Panc1 (cell line): Measurements from ENCODE around the gene KDM2B.

Source experiments
- POLR2AphosphoS5 ChIP-seq: IDR thresholded peaks from 2 replicates; pipeline ENCODE4 v1.6.1; 2012; ENCODE audit warnings: mild to moderate bottlenecking, low read depth, low read length, moderate library complexity
- TF ChIP-seq, protein P1 (sequence below): fragments of 450-650 bp; IDR thresholded peaks from 2 replicates; pipeline ENCODE4 v1.5.1; 2017; ENCODE audit warnings: mild to moderate bottlenecking
- TF ChIP-seq, protein P2 (sequence below), 2 experiments: IDR thresholded peaks; 2 replicates each; pipeline ENCODE4 v1.6.1; 2011 to 2012; ENCODE audit warnings: low read depth in 2 of 2, control low read depth in 1 of 2, low read length in 1 of 2, mild to moderate bottlenecking in 1 of 2, moderate library complexity in 1 of 2; ENCODE audit not compliant: insufficient read depth in 1 of 2

DNA sequence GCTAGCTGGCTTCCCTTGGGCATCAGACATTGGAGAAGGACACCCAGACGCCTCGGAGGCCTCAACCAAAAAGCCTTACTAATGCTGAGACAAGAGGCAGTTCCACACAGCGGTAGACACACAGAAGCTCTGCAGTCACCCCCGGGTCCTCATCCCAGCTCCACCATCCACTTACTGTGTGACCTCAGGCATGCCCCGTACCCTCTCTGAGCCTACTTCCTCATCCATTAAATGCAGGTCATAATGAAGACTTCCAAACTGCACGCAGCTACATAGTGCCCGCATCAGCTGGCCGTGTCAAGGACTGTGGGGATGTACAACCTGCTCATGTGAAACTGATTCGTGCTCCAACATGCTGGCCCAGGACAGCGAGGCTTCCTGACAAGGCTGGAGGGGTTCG, 72.3 kb downstream of the KDM2B start:
- TF ChIP-seq, protein P1, sequence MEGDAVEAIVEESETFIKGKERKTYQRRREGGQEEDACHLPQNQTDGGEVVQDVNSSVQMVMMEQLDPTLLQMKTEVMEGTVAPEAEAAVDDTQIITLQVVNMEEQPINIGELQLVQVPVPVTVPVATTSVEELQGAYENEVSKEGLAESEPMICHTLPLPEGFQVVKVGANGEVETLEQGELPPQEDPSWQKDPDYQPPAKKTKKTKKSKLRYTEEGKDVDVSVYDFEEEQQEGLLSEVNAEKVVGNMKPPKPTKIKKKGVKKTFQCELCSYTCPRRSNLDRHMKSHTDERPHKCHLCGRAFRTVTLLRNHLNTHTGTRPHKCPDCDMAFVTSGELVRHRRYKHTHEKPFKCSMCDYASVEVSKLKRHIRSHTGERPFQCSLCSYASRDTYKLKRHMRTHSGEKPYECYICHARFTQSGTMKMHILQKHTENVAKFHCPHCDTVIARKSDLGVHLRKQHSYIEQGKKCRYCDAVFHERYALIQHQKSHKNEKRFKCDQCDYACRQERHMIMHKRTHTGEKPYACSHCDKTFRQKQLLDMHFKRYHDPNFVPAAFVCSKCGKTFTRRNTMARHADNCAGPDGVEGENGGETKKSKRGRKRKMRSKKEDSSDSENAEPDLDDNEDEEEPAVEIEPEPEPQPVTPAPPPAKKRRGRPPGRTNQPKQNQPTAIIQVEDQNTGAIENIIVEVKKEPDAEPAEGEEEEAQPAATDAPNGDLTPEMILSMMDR: no peak
- no peak for TF ChIP-seq POLR2AphosphoS5
- TF ChIP-seq, protein P2, sequence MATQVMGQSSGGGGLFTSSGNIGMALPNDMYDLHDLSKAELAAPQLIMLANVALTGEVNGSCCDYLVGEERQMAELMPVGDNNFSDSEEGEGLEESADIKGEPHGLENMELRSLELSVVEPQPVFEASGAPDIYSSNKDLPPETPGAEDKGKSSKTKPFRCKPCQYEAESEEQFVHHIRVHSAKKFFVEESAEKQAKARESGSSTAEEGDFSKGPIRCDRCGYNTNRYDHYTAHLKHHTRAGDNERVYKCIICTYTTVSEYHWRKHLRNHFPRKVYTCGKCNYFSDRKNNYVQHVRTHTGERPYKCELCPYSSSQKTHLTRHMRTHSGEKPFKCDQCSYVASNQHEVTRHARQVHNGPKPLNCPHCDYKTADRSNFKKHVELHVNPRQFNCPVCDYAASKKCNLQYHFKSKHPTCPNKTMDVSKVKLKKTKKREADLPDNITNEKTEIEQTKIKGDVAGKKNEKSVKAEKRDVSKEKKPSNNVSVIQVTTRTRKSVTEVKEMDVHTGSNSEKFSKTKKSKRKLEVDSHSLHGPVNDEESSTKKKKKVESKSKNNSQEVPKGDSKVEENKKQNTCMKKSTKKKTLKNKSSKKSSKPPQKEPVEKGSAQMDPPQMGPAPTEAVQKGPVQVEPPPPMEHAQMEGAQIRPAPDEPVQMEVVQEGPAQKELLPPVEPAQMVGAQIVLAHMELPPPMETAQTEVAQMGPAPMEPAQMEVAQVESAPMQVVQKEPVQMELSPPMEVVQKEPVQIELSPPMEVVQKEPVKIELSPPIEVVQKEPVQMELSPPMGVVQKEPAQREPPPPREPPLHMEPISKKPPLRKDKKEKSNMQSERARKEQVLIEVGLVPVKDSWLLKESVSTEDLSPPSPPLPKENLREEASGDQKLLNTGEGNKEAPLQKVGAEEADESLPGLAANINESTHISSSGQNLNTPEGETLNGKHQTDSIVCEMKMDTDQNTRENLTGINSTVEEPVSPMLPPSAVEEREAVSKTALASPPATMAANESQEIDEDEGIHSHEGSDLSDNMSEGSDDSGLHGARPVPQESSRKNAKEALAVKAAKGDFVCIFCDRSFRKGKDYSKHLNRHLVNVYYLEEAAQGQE (IDR thresholded peaks at IDR 0.05; ENCODE audit: insufficient read depth in 1 of 2, low read depth in 2 of 2, low read length in 1 of 2): no peak
